GM10266 (cell line): ENCODE results near the gene DLGAP1.

ENCODE experiments used
- DNase-seq: peaks from one replicate; pipeline ENCODE4 v3.0.0; 2012; ENCODE audit errors: extremely low spot score
- CTCF ChIP-seq: IDR thresholded peaks from 2 replicates; pipeline ENCODE4 v1.5.1; 2012; ENCODE audit warnings: mild to moderate bottlenecking, low read depth; ENCODE audit not compliant: control insufficient read depth, insufficient read depth; ENCODE audit errors: missing control alignments

The DLGAP1 gene

DNA sequence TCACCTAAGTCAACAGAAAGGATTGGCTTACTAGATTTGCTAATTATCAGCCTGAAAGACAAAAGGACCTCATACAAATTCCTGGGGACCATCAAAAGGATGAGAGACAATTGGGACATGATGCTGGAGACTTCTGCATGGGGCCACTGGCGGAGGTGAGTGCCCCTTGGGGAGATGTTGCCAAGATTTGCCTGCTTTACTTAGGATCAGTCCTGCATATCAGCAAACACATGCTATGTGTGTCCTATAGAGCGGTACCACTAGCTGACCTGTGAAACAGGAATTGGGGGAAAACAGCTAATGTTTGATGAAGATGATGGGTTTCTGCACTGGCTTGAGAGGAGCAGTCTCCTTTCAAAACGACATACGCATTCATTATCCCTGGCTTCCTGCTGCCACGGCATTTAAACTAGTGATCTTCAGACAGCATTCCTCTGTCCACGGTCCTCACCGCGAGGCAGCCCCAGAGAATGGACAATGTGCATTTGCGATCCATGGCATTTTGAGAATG is 901.0 kb downstream of the DLGAP1 start:
- TF ChIP-seq CTCF, result no peak
- no peak for DNase-seq

DNA sequence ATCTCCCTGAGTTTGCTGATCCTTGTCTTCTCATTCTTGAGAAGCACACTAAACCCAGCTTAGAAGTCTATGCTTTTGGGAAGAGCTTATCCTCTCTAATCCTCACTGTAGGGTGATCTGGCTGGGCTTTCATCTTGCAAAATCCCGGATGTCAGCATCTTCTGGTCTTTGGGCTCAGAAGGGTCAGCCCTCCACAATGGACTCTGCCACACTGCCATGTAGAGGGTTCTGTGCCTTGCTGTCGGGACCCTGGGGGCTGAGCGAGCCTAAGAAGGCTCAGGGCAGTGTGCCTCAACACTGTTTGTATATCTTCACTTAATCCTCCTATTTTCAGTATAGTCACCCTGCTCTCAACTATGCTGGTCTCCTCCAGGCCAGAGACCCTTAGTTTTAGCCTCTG is 902.8 kb downstream of the DLGAP1 start:
- no peak for TF ChIP-seq CTCF
- no peak for DNase-seq

GRCh38 chr18:3547891-3548615 is 907.1 kb downstream of the DLGAP1 start:
- TF ChIP-seq CTCF, result no peak

DNA sequence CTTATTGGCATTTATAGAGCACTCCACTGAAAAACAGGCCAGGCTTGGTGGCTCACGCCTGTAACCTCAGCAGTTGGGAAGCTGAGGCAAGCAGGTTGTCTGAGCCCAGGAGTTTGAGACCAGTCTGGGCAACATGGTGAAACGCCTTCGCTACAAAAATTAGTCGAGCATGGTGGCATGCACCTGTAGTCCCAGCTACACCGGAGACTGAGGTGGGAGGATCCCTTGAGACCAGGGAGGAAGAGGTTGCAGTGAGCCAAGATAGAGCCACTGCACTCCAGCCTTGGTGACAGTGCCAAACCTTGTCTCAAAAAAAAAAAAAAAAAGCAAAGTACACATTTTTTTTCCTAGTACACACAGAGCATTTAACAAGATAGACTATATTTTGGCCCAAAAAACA is 909.0 kb downstream of the DLGAP1 start:
- TF ChIP-seq CTCF, result no peak

More at GRCh38 chr18:3547891-3548615, 907.1 kb downstream of the DLGAP1 start:
- DNase-seq, result no peak

GRCh38 chr18:3544537-3544936 is 910.6 kb downstream of the DLGAP1 start:
- no peak for DNase-seq
- TF ChIP-seq CTCF, result no peak

More for the DNA sequence above, 909.0 kb downstream of the DLGAP1 start:
- DNase-seq, result no peak

DNA sequence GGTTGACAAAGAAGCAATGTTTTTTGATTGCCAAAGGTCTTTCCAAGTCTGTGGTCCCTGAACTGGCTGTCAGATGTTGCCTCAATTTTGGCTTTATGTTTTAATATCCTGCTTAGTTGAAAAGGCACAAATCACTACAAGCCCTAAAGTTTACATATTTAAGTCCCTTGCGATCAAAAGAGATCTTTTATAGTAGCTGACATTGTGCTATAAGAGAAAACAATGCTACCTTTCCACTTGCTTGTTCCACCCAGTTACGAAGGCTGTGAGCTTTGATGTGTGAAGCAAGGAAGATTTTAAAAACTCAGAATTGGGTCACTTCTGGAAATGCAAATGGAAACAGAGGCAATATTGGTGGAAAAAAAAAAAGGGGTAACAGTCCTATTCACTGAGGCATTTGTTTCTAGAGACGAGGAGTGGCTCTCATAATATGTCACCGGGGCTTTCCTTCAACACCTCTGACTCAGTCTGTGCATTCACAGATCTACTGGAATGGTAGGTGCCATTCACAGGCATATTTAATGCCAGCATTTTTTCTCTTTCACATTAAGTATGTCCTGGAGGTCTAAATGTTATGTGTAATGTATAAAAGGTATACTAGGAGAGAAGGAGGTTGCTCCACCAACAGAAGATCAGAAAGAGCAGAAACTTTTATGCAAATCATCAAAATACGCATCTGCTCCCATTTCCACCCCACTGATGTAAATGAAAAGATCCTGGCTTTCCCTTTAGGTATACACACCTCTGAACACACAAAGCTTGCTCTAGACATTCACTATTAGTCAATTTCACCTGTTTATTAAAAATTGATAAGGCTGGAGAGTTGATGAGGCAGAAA is 913.3 kb downstream of the DLGAP1 start:
- TF ChIP-seq CTCF, result no peak
- DNase-seq, result peak; percentile 58
